Measurements from ENCODE around the gene ANKRD63.

DNA sequence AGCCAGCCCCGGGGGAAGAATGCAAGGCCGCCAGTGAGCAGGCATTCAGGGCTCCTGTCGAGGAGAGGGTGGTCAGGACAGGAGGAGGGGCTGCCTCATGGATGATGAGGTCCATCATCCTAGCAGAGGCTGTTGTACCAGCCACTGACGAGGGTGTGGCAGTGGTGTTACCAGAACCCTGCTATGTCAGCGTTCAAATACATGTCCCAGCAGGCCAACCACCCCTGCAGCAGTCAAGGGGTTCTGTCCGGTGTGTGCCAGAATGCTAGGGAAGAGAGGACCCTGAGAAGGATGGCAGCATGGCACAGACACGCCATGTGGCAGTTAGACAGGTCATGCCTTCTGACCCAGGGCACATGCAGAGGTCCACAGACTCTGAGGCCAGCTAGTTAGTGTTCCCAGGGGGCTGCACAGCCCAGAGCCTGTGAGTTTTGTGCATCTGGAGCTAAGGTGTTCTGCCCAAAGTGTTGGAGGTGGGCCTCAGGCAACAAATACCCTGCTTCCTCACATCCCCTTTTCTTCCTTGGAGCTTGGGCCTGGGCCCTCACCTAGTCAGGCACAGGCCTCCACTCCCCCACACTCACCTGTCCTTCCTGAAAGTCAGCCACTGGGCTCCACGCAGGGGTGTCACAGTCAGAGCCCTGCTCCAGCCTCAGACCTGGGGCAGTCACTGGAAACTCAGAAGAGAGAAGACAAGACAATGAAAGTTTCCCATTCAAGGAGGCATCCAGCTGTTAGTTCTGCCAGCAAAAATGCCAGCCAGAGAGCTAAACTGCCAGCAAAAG lies 36.2 kb downstream of the ANKRD63 start:
- TF ChIP-seq, protein P1, sequence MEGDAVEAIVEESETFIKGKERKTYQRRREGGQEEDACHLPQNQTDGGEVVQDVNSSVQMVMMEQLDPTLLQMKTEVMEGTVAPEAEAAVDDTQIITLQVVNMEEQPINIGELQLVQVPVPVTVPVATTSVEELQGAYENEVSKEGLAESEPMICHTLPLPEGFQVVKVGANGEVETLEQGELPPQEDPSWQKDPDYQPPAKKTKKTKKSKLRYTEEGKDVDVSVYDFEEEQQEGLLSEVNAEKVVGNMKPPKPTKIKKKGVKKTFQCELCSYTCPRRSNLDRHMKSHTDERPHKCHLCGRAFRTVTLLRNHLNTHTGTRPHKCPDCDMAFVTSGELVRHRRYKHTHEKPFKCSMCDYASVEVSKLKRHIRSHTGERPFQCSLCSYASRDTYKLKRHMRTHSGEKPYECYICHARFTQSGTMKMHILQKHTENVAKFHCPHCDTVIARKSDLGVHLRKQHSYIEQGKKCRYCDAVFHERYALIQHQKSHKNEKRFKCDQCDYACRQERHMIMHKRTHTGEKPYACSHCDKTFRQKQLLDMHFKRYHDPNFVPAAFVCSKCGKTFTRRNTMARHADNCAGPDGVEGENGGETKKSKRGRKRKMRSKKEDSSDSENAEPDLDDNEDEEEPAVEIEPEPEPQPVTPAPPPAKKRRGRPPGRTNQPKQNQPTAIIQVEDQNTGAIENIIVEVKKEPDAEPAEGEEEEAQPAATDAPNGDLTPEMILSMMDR (conservative IDR thresholded peaks at IDR 0.05; ENCODE audit: low read depth, low read length): no peak
- TF ChIP-seq EZH2 (IDR thresholded peaks at IDR 0.05; ENCODE audit: low read length, unreplicated experiment): no peak
